Inflammatory macrophage treated with lipopolysaccharide for 4 hours (primary cell): ENCODE data around the gene AHNAK2.

Experiments
- DNase-seq: peaks from one replicate; pipeline ENCODE4 v3.0.0-alpha.2; 2020

AHNAK2 gene

DNA sequence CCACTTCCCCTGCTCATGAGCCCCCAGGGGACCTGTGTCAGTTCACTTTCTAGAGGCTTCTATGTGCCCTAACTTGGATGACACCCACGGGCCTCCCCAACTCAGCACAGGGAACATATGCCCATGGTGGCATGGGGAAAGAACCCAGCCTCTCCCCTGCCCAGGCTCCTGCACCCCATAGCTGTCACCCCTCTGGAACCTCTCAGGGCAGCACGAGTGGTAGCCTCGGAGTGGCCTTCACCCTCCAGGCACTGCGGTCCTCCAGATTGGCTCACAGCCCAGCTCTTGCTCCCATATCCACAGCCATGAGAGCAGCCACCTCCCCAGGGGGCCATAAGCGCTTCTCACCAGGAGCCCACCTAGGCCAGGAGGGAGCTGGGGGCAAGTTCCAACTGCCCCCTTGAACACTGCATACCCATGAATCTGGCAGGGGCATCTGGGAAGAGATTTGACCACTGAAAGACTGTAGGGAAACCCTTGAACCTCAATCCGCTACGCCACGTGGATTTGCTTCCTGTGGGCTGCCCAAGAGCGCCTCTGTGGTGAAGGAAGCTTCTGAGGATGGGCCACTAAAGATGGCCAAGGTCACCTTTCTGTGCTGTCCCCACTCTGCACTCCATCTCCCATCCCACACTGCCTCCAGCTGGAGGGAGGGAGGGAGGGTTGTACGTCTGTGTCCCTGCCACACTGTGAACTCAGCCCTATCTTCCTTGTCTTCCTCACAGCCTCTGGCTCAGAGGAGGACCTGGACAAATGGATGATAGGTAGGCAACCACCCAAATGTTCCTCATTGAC lies 41.6 kb downstream of the AHNAK2 start:
- DNase-seq, result no peak

DNA sequence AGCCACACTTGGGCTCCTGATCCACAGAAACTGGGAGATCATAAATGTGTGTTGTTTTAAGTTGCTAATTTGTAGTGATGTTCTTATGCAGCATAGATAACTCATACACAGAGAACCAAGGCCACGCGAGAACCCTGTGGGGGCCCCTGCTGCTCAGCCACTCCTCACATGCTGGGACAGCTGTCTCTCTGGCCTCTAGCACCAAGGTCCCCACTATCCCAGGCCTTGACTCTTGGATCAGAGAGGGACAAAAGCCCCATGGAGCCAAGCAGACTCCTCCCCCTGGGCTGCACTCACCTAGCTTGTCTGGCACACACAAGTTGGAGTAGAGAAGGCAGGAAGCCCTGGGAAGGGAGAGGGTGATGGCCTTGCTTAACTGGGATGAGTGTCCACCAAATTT lies 42.2 kb downstream of the AHNAK2 start:
- no peak for DNase-seq

DNA sequence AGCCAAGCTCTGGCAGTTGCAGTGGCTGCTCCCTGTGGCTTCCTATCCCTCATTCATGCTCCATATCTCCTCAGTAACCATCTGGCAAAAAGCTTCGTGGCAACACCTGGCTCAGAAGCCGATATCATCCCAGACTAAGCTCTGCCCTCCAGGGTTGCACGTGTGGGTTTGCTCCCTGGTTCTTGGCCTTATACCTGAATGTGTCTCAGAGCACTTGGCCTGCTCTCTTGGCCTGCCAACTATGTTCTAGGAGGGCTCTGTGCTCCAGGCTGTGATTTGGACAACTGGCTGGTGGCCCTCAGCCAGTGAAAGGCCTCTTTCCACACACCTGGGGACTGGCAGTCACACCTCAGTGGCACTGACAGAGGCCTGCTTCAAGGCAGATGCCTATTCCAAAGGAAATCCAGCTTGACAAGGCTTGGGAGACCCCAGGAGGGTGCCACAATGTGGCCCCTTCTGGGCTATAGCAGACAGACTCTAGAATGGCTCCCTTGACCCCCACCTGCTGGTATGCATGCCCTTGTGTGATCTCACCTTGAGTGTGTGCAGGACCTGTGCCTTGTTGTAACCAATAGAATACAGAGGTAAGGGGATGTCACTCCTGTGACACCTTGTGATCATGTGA lies 43.0 kb downstream of the AHNAK2 start:
- DNase-seq, result no peak

GRCh38 chr14:104933746-104934733 lies 44.1 kb downstream of the AHNAK2 start:
- no peak for DNase-seq

DNA sequence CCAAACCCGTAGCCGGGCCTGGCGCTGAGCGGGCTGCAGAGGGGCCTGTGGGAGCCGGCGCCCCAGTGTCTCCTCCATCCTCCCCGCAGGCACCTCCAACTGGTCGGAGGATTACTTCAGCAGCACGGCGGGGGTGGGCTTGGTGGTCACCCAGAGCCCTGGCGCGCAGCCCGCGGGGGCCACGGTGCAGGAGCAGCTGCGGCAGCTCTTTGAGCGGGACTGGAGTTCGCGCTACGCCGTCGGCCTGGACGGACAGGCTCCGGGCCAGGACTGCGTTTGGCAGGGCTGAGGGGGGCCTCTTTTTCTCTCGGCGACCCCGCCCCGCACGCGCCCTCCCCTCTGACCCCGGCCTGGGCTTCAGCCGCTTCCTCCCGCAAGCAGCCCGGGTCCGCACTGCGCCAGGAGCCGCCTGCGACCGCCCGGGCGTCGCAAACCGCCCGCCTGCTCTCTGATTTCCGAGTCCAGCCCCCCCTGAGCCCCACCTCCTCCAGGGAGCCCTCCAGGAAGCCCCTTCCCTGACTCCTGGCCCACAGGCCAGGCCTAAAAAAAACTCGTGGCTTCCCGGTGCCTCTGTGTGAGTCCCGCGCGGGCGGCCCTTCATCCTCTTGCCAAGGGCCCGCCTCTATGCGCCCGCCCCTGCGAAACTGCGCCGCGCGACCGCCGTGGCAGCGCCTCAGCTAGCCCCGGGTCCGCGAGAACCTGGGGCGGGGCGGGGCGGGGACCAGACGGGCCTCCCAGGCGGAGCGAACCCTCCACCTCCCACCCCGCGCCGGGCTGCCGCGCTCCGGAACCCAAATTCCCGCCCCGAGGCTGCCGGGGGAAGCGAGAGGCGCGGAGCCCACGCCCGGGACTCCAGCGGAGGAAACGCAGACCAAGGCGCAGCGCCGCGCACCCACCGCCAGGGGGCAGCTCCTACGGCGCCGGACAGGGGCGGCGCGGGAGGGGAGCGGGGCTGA lies 45.2 kb downstream of the AHNAK2 start:
- peak; percentile 71 for DNase-seq

DNA sequence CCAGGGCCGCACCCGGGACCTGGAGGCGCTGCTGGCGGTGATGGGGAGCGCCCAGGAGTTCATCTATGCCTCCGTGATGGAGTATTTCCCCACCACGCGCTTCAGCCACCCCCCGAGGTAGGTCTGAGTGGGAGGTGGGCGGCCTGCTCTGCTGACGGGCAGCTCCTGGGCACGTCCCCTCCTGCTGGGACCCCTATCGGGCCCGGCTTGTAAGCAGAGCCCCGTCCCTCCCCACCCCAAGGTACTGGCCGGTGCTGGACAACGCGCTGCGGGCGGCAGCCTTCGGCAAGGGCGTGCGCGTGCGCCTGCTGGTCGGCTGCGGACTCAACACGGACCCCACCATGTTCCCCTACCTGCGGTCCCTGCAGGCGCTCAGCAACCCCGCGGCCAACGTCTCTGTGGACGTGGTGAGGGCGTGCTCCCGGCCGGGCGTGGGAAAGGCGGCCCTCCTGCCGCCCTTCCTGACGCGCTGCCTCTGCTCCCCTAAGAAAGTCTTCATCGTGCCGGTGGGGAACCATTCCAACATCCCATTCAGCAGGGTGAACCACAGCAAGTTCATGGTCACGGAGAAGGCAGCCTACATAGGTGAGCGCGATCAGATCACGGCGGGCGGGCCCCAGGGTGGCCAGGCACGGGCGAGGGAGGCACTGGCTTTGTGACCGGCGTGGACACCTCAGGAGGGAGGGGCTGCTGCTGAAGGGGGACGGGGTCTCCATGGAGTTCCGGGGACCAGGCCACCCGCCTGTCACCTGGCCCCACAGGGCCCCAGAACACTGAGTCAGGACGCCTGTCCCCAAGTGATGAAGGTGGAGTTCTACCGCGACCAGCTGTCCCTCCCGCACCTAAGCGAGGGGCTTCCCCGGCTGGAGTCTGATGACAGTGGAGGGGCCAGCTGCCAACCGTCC lies 46.2 kb downstream of the AHNAK2 start:
- no peak for DNase-seq

DNA sequence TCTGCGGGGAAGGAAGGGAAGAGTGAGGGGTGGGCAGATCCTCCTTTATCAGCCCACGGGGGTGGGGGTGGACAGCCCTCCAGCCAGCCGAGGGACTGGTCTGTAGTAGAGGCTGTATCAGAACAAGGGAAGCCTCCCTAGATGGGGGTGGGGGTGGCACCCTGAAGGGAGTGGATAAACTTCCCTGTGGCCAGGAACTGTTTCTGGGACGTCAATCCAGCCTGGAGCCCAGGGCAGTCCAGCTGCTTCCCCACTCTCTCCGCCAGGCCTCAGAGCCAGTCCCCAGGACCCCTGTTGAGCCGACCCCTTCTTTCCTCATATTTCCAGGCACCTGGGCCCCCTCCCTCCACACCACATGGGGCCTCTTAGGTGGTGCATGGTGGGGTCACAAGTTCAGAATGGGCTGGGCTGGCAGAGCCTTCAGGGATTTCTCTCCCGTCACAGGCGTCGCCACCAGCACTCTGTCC lies 46.8 kb downstream of the AHNAK2 start:
- DNase-seq, result no peak

DNA sequence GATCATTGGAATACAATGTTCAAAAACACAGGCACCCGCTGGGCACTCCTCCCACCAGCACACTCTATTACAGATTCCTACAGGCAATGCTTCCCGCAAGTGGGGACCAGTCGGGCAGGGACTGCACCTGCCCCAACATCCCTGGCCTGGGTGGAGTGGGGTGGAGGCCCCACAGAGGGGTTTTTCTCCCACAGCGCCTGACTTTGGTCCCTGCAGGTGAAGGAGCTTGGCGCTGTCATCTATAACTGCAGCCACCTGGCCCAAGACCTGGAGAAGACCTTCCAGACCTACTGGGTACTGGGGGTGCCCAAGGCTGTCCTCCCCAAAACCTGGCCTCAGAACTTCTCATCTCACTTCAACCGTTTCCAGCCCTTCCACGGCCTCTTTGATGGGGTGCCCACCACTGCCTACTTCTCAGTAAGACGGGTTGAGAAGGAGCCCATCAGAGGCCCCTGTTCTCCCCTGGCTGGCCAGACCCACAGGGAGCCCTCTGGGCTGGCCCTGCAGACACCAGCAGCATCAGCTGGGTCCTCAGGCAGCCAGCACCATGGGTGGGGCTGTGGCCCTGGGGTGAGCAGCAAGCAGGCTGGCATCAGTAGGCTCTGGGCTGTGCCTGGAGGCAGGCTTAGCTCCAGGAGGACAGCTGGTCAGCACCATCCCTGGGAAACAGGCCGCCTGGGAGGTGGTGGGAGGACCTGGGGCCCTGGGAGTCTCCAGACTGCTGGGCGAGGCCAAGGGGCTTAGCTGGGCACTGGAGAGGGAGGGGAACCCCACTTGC lies 47.5 kb downstream of the AHNAK2 start:
- DNase-seq, result no peak

GRCh38 chr14:104929268-104930230 lies 48.6 kb downstream of the AHNAK2 start:
- DNase-seq, result no peak

- no peak for DNase-seq
Observed at GRCh38 chr14:104928391-104929133, 49.6 kb downstream of the AHNAK2 start.

GRCh38 chr14:104927901-104928300 lies 50.3 kb downstream of the AHNAK2 start:
- DNase-seq, result no peak

- no peak for DNase-seq
Observed at GRCh38 chr14:104927432-104927816, 50.8 kb downstream of the AHNAK2 start.

GRCh38 chr14:104926619-104927431 lies 51.3 kb downstream of the AHNAK2 start:
- peak; percentile 72 for DNase-seq

DNA sequence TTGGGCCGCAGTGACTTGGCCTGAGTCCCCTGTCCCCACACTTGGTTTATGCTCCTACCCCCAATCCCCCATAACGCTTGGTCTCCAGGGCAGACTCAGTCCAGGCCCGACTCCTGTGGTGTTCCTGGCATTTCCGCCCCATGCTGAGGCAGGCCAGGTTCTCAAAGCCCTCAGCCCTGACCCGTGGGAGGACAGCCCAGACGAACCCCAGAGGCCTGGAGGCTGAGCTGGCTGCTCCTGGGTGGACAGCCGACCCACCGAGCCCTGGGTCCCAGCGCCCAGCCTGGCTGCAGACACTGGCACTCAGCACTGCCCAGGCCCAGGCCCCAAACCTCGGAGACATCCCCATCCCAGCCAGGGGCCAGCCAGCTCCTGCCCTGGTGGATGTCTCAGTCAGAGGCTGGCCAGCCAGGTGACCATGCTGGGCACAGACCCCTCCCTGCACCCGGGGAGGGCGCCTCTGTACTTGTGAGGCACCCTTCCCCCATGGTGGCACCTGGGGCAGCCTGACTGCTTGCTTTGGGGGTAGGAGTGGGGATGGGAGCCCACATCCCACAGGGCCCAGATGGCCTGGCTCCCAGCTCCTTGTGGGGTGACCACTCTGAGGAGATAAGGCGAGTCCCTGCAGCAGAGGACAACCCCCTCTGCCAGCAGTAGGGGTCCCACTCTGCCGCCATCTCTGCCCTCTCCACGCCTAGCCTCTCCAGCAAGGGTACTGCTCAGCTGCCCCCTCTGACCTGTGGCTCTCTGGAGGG lies 52.1 kb downstream of the AHNAK2 start:
- DNase-seq, result no peak

DNA sequence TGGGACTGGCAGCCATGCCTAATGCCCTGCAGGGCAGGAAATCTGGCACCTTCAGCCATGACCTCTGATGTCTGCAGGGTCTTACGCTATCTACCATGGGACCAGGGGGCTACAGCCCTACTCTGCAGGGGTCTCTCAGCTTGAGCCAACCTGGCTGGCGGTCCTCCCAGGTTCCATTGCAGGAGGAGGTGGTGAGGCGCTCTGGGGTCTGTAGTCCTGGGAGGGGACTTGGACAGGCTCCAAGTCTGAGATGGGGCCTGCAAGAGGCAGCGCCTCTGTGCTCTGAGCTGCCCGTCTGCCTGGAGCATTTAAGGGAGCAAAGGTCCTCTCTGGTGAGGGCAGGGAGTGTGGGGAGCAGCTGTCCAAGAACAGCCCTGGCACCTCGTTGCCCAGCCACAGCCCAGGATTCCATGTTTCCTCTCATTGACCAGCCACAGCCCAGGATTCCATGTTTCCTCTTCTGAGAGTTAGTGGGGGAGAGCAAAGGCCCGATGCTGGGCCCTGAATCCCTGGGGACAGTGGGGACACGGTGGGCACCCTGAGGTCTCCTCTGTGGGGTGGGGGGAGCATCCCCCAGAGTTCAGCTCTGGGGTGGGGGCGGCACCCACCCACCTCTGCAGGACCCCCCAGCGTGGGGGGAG lies 52.8 kb downstream of the AHNAK2 start:
- DNase-seq, result no peak
